ENCODE measurements around the gene RICTOR.
"Not testable (repeated sequence)": the region's sequence is repeated elsewhere in the genome, so short reads cannot be mapped to it uniquely, and the experiment has no call there.

Gene RICTOR

GRCh38 chr5:39005566-39006232 is 68.5 kb downstream of the RICTOR start:
- peak; percentile 4 for DNase-seq

GRCh38 chr5:39001683-39002082 is 72.5 kb downstream of the RICTOR start:
- DNase-seq = no peak

- no peak for DNase-seq
Measured at GRCh38 chr5:38999037-38999436, 75.2 kb downstream of the RICTOR start.

- DNase-seq = no peak
Measured at GRCh38 chr5:38997591-38997990, 76.6 kb downstream of the RICTOR start.

- no peak for DNase-seq
Measured at GRCh38 chr5:38996123-38996522, 78.1 kb downstream of the RICTOR start.

- peak; percentile 8 for DNase-seq
Measured at GRCh38 chr5:38994324-38994927, 79.8 kb downstream of the RICTOR start.

GRCh38 chr5:38989974-38990719 is 84.1 kb downstream of the RICTOR start:
- DNase-seq = not testable (repeated sequence)

GRCh38 chr5:38985909-38986452 is 88.2 kb downstream of the RICTOR start:
- DNase-seq = no peak

- DNase-seq = no peak
Measured at GRCh38 chr5:38979535-38979934, 94.7 kb downstream of the RICTOR start.

GRCh38 chr5:38978036-38978435 is 96.2 kb downstream of the RICTOR start:
- no peak for DNase-seq

GRCh38 chr5:38968665-38969064 is 105.5 kb downstream of the RICTOR start:
- no peak for DNase-seq

- no peak for DNase-seq
Measured at GRCh38 chr5:38961691-38962090, 112.5 kb downstream of the RICTOR start.

- DNase-seq = no peak
Measured at GRCh38 chr5:38953426-38954012, 120.7 kb downstream of the RICTOR start.

GRCh38 chr5:38948501-38948900 is 125.7 kb downstream of the RICTOR start:
- DNase-seq = no peak

GRCh38 chr5:38944282-38944681 is 129.9 kb downstream of the RICTOR start:
- DNase-seq = no peak

- no peak for DNase-seq
Measured at GRCh38 chr5:38941912-38942311, 132.3 kb downstream of the RICTOR start.

- no peak for DNase-seq
Measured at GRCh38 chr5:38940230-38940858, 133.9 kb downstream of the RICTOR start.

- DNase-seq = no peak
Measured at GRCh38 chr5:38938973-38939372, 135.2 kb downstream of the RICTOR start.

- no peak for DNase-seq
Measured at GRCh38 chr5:38938424-38938823, 135.8 kb downstream of the RICTOR start.

- DNase-seq = no peak
Measured at GRCh38 chr5:38936269-38936668, 137.9 kb downstream of the RICTOR start.

- no peak for DNase-seq
Measured at GRCh38 chr5:38935437-38935836, 138.8 kb downstream of the RICTOR start.

GRCh38 chr5:38932854-38933408 is 141.3 kb downstream of the RICTOR start:
- DNase-seq = no peak

GRCh38 chr5:38931731-38932130 is 142.5 kb downstream of the RICTOR start:
- DNase-seq = no peak
